Common myeloid progenitor, CD34-positive (primary cell): Measurements from ENCODE around the gene ANXA1.

ENCODE experiments used
- CTCF ChIA-PET: fragments of 350-600 bp; sonication (Branson Sonifier 250); formaldehyde crosslinking; loops from one replicate; lab custom pipeline; 2021; ENCODE audit warnings: antibody characterized with exemption; lab: Charles Lee
- POLR2A ChIA-PET: fragments of 350-600 bp; sonication (Branson Sonifier 250); formaldehyde crosslinking; loops from one replicate; lab custom pipeline; 2021; ENCODE audit warnings: antibody characterized with exemption; lab: Charles Lee
- DNase-seq, 3 donors: peaks; one replicate each; pipeline versions ENCODE4 v3.0.0 to v3.0.0-alpha.2; 2013
- H3K27ac ChIP-seq, 2 experiments: 1 replicate in 1 of 2; 2 replicates in 1 of 2; pipeline ENCODE4 v1.7.0; 2013; ENCODE audit warnings: inconsistent platforms in 2 of 2, low read length in 2 of 2, mild to moderate bottlenecking in 2 of 2, low read depth in 1 of 2, moderate library complexity in 1 of 2; ENCODE audit not compliant: severe bottlenecking in 2 of 2, insufficient read depth in 1 of 2, poor library complexity in 1 of 2
- H3K27me3 ChIP-seq, 5 experiments: replicated peaks in 2 of 5; 1 replicate in 3 of 5; 2 replicates in 2 of 5; pipeline versions ENCODE4 v1.6.1 to v1.7.0; 2013; ENCODE audit warnings: low read length in 4 of 5, mild to moderate bottlenecking in 2 of 5, moderate library complexity in 2 of 5, inconsistent platforms in 1 of 5; ENCODE audit not compliant: insufficient read depth in 5 of 5, control insufficient read depth in 4 of 5
- H3K36me3 ChIP-seq, 4 experiments: 1 replicate in 2 of 4; 2 replicates in 2 of 4; pipeline versions ENCODE4 v1.6.1 to v1.7.0; 2013; ENCODE audit warnings: low read length in 3 of 4, control low read depth in 1 of 4, mild to moderate bottlenecking in 1 of 4; ENCODE audit not compliant: control insufficient read depth in 4 of 4, insufficient read depth in 4 of 4
- H3K4me1 ChIP-seq, 4 experiments: 1 replicate in 3 of 4; 2 replicates in 1 of 4; pipeline versions ENCODE4 v1.6.1 to v1.7.1; 2013; ENCODE audit warnings: low read length in 3 of 4, mild to moderate bottlenecking in 3 of 4, control low read depth in 1 of 4, inconsistent platforms in 1 of 4, moderate library complexity in 1 of 4; ENCODE audit not compliant: control insufficient read depth in 4 of 4, insufficient read depth in 4 of 4; ENCODE audit errors: control extremely low read depth in 1 of 4
- H3K4me3 ChIP-seq, 7 experiments: 1 replicate in 4 of 7; 2 replicates in 3 of 7; pipeline versions ENCODE4 v1.5.1 to v1.7.0; 2013; ENCODE audit warnings: mild to moderate bottlenecking in 7 of 7, low read length in 6 of 7, moderate library complexity in 6 of 7, inconsistent platforms in 2 of 7, low read depth in 2 of 7, control low read depth in 1 of 7; ENCODE audit not compliant: insufficient read depth in 4 of 7, control insufficient read depth in 1 of 7; ENCODE audit errors: extremely low read depth in 1 of 7
- H3K9me3 ChIP-seq, 5 experiments: 1 replicate in 4 of 5; 2 replicates in 1 of 5; pipeline versions ENCODE4 v1.6.1 to v1.7.1; 2013; ENCODE audit warnings: low read length in 4 of 5, mild to moderate bottlenecking in 2 of 5, inconsistent platforms in 1 of 5, low read depth in 1 of 5, moderate library complexity in 1 of 5; ENCODE audit not compliant: control insufficient read depth in 4 of 5, insufficient read depth in 2 of 5; ENCODE audit errors: control extremely low read depth in 1 of 5
- WGBS: methylation state at CpG from one replicate; pipeline ENCODE4 v1.1.5; 2013; ENCODE audit not compliant: insufficient coverage; 5-methylcytosine and 5-hydroxymethylcytosine counted together

The ANXA1 gene

GRCh38 chr9:73160868-73161267 lies 9.2 kb downstream of the ANXA1 start:
- POLR2A ChIA-PET = no interaction called here
- peaks cover 9 to 23% (median 10%) of the 10 kb centered on the region in 4 experiments for H3K4me1 ChIP-seq
- no peaks in the 10 kb centered on the region for H3K27me3 ChIP-seq
- H3K36me3 ChIP-seq = peaks cover 20 to 83% (median 51%) of the 10 kb centered on the region in 4 experiments
- H3K9me3 ChIP-seq = no peaks in the 10 kb centered on the region
- CTCF ChIA-PET = interaction anchor here (0.7 to 0.9 kb wide), 2 partner anchors 11 to 54 kb away, joined by 3 read pairs; no protein-coding TSS in a partner anchor
- H3K4me3 ChIP-seq = no peak overlapping the region
- DNase-seq = no peak
- no peak overlapping the region for H3K27ac ChIP-seq
- 92% methylated on average over 2 of the region's 5 CpGs for WGBS

DNA sequence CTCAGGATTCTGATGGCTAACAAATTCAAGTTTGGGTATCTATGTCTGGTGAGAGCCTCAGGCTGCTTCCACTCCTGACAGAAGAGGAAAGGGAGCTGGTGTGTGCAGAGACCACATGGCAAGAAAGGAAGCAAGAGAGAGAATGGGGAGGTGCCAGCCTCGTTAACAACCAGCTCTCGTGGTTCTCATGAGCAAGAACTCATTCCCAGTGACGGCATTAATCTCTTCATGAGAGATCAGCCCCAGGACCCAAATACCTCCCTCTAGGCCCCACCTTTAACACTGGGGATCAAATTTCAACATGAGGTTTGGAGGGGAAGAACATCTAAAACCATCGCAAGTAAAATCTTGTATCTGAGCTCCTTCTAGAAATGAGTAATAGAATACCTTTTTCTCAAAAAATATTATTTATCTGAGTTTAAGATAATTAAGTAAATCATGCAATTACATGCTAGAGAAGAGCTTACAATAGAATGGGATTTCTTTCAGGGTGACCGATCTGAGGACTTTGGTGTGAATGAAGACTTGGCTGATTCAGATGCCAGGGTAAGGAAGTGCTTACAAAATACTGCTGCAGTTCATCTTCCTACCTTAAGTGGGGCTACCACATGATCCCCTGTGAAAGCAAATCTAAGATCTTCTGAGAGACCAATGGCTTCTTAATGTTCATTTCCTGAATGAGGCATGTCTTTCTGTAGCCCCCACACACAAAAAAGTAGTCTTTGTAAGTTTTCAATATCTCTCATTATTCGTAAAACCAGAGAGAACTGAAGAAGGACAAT lies 11.5 kb downstream of the ANXA1 start:
- Histone ChIP-seq H3K36me3 (peaks cover 20 to 97% (median 61%) of the 10 kb centered on the region in 4 experiments), H3K27me3 (no peaks in the 10 kb centered on the region), H3K27ac (no peak overlapping the region), H3K4me3 (no peak overlapping the region), H3K4me1 (peaks cover 2 to 21% (median 4%) of the 10 kb centered on the region in 4 experiments), H3K9me3 (no peaks in the 10 kb centered on the region)
- CTCF ChIA-PET = interaction anchor here (0.7 to 1.2 kb wide), 2 partner anchors 43 to 53 kb away, joined by 3 read pairs; no protein-coding TSS in a partner anchor
- peak in 2 of 3 donors; percentile 49 to 63 for DNase-seq
- 96% methylated on average over 4 of the region's 6 CpGs for WGBS
- POLR2A ChIA-PET = no interaction called here

GRCh38 chr9:73165911-73166310 lies 14.2 kb downstream of the ANXA1 start:
- no peak overlapping the region for H3K4me3 ChIP-seq
- peaks cover 10 to 95% (median 51%) of the 10 kb centered on the region in 4 experiments for H3K36me3 ChIP-seq
- ChIA-PET POLR2A (no interaction called here), CTCF (interaction anchor here (0.8 to 2.1 kb wide), 5 partner anchors 11 to 75 kb away, joined by 3 to 7 read pairs (median 4); no protein-coding TSS in a partner anchor)
- no peaks in the 10 kb centered on the region for H3K27me3 ChIP-seq
- H3K27ac ChIP-seq = no peak overlapping the region
- H3K9me3 ChIP-seq = no peaks in the 10 kb centered on the region
- DNase-seq = no peak
- H3K4me1 ChIP-seq = peaks cover 3 to 21% (median 5%) of the 10 kb centered on the region in 4 experiments
- WGBS = 100% methylated on average over 1 of the region's 2 CpGs

GRCh38 chr9:73166468-73166867 lies 14.8 kb downstream of the ANXA1 start:
- 100% methylated on average over 2 of the region's 3 CpGs for WGBS
- no peaks in the 10 kb centered on the region for H3K27me3 ChIP-seq
- DNase-seq = no peak
- ChIA-PET CTCF (interaction anchor here (0.8 to 2.1 kb wide), 7 partner anchors 8 to 308 kb away, joined by 3 to 7 read pairs (median 4); no protein-coding TSS in a partner anchor), POLR2A (no interaction called here)
- no peaks in the 10 kb centered on the region for H3K9me3 ChIP-seq
- no peak overlapping the region for H3K27ac ChIP-seq
- no peak overlapping the region for H3K4me3 ChIP-seq
- H3K4me1 ChIP-seq = peaks cover 3 to 21% (median 5%) of the 10 kb centered on the region in 4 experiments
- peaks cover 10 to 92% (median 48%) of the 10 kb centered on the region in 4 experiments for H3K36me3 ChIP-seq

DNA sequence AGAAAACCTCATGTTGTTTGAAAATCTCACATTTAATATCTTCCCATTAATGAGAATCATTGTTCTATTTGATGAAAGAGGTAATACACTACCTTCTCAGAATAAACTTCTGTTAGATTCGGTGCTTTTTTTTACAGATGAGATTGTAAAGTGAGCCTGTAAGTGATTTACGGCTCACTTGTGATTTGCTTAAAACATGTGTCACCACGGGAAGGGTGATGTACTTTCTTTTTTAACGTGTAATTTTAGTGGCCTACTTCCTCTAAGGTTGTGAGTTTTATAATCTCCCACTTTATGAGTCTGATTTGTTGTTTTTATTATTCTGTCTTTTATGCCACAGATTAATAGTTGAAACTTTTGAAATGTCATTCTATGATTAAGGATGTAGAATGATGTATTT lies 15.9 kb downstream of the ANXA1 start:
- H3K4me1 ChIP-seq = peaks cover 3 to 21% (median 5%) of the 10 kb centered on the region in 4 experiments
- ChIA-PET CTCF (interaction anchor here (1.1 to 1.6 kb wide), 3 partner anchors 9 to 309 kb away, joined by 3 to 4 read pairs (median 3); no protein-coding TSS in a partner anchor), POLR2A (no interaction called here)
- H3K27me3 ChIP-seq = no peaks in the 10 kb centered on the region
- H3K9me3 ChIP-seq = no peaks in the 10 kb centered on the region
- peak in 2 of 3 donors; percentile 68 to 76 for DNase-seq
- no peak overlapping the region for H3K4me3 ChIP-seq
- H3K36me3 ChIP-seq = peaks cover 8 to 82% (median 43%) of the 10 kb centered on the region in 4 experiments
- WGBS = 17% methylated on average over 2 of the region's 4 CpGs
- no peak overlapping the region for H3K27ac ChIP-seq

DNA sequence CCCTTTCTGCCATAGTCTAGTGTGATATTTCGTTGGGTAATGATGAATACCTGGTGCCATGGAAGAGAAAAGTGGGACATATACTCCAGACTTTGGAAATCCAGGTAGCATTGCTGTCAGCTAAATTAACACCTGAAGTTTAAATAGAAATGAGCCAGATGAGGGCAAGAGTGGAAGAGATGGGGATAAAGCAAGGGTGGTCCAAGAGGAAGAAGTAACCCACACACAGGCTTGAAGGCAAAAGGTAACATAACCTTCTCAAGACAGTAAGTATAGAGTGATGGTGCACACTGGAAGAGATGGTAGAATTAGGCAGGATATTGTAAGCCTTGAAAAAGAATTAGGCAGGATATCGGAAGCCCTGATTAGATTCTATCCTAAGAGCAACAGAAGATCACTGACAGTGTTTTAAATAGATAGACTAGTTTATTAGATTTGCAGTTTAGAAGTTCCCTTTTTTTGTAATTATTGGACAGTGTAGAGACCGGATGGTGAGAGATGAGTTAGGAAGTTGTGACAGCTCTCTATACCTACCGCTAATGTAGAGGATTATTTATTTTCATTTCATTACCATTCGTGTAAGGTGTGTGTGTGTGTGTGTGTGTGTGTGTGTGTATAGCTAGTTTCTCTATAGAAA lies 16.8 kb downstream of the ANXA1 start:
- H3K4me1 ChIP-seq = peaks cover 3 to 21% (median 5%) of the 10 kb centered on the region in 4 experiments
- no peaks in the 10 kb centered on the region for H3K27me3 ChIP-seq
- H3K27ac ChIP-seq = no peak overlapping the region
- DNase-seq = no peak
- no peaks in the 10 kb centered on the region for H3K9me3 ChIP-seq
- H3K4me3 ChIP-seq = no peak overlapping the region
- CTCF ChIA-PET = interaction anchor here (1.1 kb wide), 1 partner anchor 76 kb away, joined by 3 read pairs; no protein-coding TSS in a partner anchor
- H3K36me3 ChIP-seq = peaks cover 8 to 74% (median 36%) of the 10 kb centered on the region in 4 experiments
- POLR2A ChIA-PET = interaction anchor here (0.6 kb wide), 1 partner anchor 189 kb away, joined by 3 read pairs; no protein-coding TSS in a partner anchor
- WGBS = no CpG with 5 or more reads among the region's 5 CpGs
